Kidney (tissue), 14 donors: ENCODE data around the gene DPH5. TPM values are rescaled to one million over a fixed set of nuclear protein-coding genes. Genes with fewer than 3 reads are reported as not detected.
A peak's percentile ranks its signal among the peaks of the same experiment; 100 is the strongest.
"Not testable (repeated sequence)": the region's sequence is repeated elsewhere in the genome, so short reads cannot be mapped to it uniquely, and the experiment has no call there.

Source experiments
- DNase-seq, 5 donors: peaks; one replicate each; pipeline ENCODE4 v3.0.0-alpha.2; 2013 to 2020
- FAIRE-seq: peaks from 2 replicates; lab custom pipeline; 2012; peaks lifted over from hg19 to GRCh38; lab: Jason Lieb, UNC
- H3K27ac ChIP-seq, 2 donors: one replicate each; pipeline ENCODE4 v1.7.0; 2013; ENCODE audit warnings: low read depth in 2 of 2, low read length in 2 of 2, inconsistent platforms in 1 of 2
- H3K27me3 ChIP-seq: one replicate; pipeline ENCODE4 v1.7.1; 2013; ENCODE audit warnings: low read length, inconsistent platforms; ENCODE audit not compliant: control insufficient read depth, insufficient read depth
- H3K36me3 ChIP-seq, 3 donors: one replicate each; pipeline versions ENCODE4 v1.7.0 to v1.7.1; 2013; ENCODE audit warnings: low read length in 3 of 3, control low read depth in 1 of 3, inconsistent platforms in 1 of 3; ENCODE audit not compliant: insufficient read depth in 3 of 3, control insufficient read depth in 2 of 3
- H3K4me1 ChIP-seq, 3 donors: one replicate each; pipeline versions ENCODE4 v1.7.0 to v1.7.1; 2013; ENCODE audit warnings: low read length in 3 of 3, inconsistent platforms in 1 of 3, low read depth in 1 of 3; ENCODE audit not compliant: control insufficient read depth in 2 of 3, insufficient read depth in 2 of 3
- H3K4me3 ChIP-seq, 3 donors: one replicate each; pipeline versions ENCODE4 v1.7.0 to v1.8.1; 2013; ENCODE audit warnings: low read length in 3 of 3, control low read depth in 1 of 3, inconsistent platforms in 1 of 3
- H3K9ac ChIP-seq, 3 donors: one replicate each; pipeline versions ENCODE4 v1.7.0 to v1.7.1; 2013; ENCODE audit warnings: low read length in 3 of 3, control low read depth in 1 of 3, inconsistent platforms in 1 of 3
- H3K9me3 ChIP-seq, 3 donors: one replicate each; pipeline versions ENCODE4 v1.7.0 to v1.7.1; 2013; ENCODE audit warnings: low read length in 3 of 3, control low read depth in 1 of 3, inconsistent platforms in 1 of 3; ENCODE audit not compliant: control insufficient read depth in 2 of 3, insufficient read depth in 1 of 3
- CTCF ChIP-seq: IDR thresholded peaks from 3 replicates; pipeline ENCODE4 v1.5.1; 2012; ENCODE audit warnings: mild to moderate bottlenecking, moderate library complexity, borderline replicate concordance; ENCODE audit not compliant: insufficient read depth; ENCODE audit errors: extremely low read depth
- intact Hi-C: fragments of 100-400 bp; cut with DNase I; formaldehyde crosslinking; loops from one replicate; pipeline ENCODE4 v1.11.1; 2022
- polyA plus RNA-seq: library from polyadenylated mRNA; stranded (reverse); fragments of 350-450 nt; fragmentation: Illumina TruSeq; extraction: RNeasy Lipid Tissue Mini Kit (QIAGEN cat#74804); gene quantifications from one replicate; pipeline ENCODE4 v1.2.3, GENCODE V29; 2014; ENCODE audit warnings: low read depth, low replicate concordance; ENCODE audit not compliant: insufficient read depth
- total RNA-seq: library from RNA; stranded (reverse); fragmentation: NEBNext Ultra II Directional; extraction: Animal tissue kit (Norgen Biotek cat#: 25700); gene quantifications from one replicate; pipeline ENCODE4 v1.2.1, GENCODE V29; 2021
- donor health status: control.
- donor health status: control.
- donor health status: control.
- donor health status: control.
- donor health status: control.
- donor health status: DM: yes; HTN: yes; CAD: no.
- donor health status: Normal renal cell carcinoma (clear cell type).

The DPH5 gene
- total and polyA plus RNA-seq, 2 donors from 2014 or later = 19.7 to 44.9 TPM

GRCh38 chr1:100950337-100950736, 75.2 kb downstream of the DPH5 start:
- H3K36me3 ChIP-seq = peaks cover 0 to 7% (median 3%) of the 10 kb centered on the region in 3 donors
- FAIRE-seq = no peak
- peaks cover 0 to 6% (median 2%) of the 10 kb centered on the region in 3 donors for H3K4me1 ChIP-seq
- H3K9ac ChIP-seq = no peak overlapping the region
- no peak for DNase-seq
- no peaks in the 10 kb centered on the region for H3K27me3 ChIP-seq
- TF ChIP-seq CTCF = no peak
- intact Hi-C loops = no loop called here
- H3K9me3 ChIP-seq = no peaks in the 10 kb centered on the region
- H3K4me3 ChIP-seq = no peak overlapping the region
- no peak overlapping the region for H3K27ac ChIP-seq

GRCh38 chr1:100949515-100950158, 75.9 kb downstream of the DPH5 start:
- H3K9me3 ChIP-seq, H3K27ac ChIP-seq, H3K27me3 ChIP-seq, H3K9ac ChIP-seq, H3K4me1 ChIP-seq, H3K4me3 ChIP-seq, H3K36me3 ChIP-seq, FAIRE-seq, intact Hi-C loops: not testable (repeated sequence)
- DNase-seq = peak; percentile 59 to 80 (median 70)

- H3K27me3 ChIP-seq, H3K27ac ChIP-seq, DNase-seq, H3K36me3 ChIP-seq, FAIRE-seq, H3K4me3 ChIP-seq, H3K9ac ChIP-seq, H3K9me3 ChIP-seq, H3K4me1 ChIP-seq, intact Hi-C loops: not testable (repeated sequence)
Observed at GRCh38 chr1:100948721-100949405, 76.7 kb downstream of the DPH5 start.

GRCh38 chr1:100947816-100948215, 77.8 kb downstream of the DPH5 start:
- intact Hi-C loops = not testable (repeated sequence)

GRCh38 chr1:100946064-100946463, 79.5 kb downstream of the DPH5 start:
- H3K27me3 ChIP-seq, H3K27ac ChIP-seq, DNase-seq, H3K36me3 ChIP-seq, H3K9ac ChIP-seq, H3K4me3 ChIP-seq, FAIRE-seq, intact Hi-C loops, H3K4me1 ChIP-seq, H3K9me3 ChIP-seq: not testable (repeated sequence)

More at GRCh38 chr1:100947816-100948215, 77.8 kb downstream of the DPH5 start:
- not testable (repeated sequence) for H3K4me3 ChIP-seq, FAIRE-seq, H3K27me3 ChIP-seq, H3K27ac ChIP-seq, DNase-seq, H3K9me3 ChIP-seq, H3K9ac ChIP-seq, H3K36me3 ChIP-seq, H3K4me1 ChIP-seq
